GM12801 (cell line): ENCODE results near the gene MAGI2.

ENCODE experiments used
- TF ChIP-seq, protein P1 (sequence below): IDR thresholded peaks from one replicate; pipeline ENCODE4 v1.5.1; 2011; ENCODE audit warnings: control low read depth; ENCODE audit not compliant: insufficient read length; ENCODE audit errors: extremely low read depth

The MAGI2 gene

DNA sequence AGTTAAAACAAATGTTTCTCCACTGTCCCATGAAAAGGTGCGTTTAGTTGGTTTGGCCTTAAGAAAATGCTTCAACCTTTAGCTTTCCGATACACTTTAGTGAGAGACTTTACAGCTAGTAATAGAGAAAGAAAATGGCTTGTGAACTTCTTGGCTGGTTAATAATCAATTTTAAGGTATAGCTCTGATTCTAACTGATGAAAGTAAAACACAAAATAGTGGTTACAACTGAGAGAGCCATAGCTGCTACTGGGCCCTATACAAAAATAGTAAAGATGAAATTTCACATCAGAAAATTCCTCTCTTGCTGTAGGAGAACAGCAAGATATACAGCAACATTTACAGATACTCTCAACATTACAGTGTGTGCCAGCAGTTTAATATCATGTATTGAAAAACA lies 1283.5 kb downstream of the MAGI2 start:
- TF ChIP-seq, protein P1, sequence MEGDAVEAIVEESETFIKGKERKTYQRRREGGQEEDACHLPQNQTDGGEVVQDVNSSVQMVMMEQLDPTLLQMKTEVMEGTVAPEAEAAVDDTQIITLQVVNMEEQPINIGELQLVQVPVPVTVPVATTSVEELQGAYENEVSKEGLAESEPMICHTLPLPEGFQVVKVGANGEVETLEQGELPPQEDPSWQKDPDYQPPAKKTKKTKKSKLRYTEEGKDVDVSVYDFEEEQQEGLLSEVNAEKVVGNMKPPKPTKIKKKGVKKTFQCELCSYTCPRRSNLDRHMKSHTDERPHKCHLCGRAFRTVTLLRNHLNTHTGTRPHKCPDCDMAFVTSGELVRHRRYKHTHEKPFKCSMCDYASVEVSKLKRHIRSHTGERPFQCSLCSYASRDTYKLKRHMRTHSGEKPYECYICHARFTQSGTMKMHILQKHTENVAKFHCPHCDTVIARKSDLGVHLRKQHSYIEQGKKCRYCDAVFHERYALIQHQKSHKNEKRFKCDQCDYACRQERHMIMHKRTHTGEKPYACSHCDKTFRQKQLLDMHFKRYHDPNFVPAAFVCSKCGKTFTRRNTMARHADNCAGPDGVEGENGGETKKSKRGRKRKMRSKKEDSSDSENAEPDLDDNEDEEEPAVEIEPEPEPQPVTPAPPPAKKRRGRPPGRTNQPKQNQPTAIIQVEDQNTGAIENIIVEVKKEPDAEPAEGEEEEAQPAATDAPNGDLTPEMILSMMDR: no peak

DNA sequence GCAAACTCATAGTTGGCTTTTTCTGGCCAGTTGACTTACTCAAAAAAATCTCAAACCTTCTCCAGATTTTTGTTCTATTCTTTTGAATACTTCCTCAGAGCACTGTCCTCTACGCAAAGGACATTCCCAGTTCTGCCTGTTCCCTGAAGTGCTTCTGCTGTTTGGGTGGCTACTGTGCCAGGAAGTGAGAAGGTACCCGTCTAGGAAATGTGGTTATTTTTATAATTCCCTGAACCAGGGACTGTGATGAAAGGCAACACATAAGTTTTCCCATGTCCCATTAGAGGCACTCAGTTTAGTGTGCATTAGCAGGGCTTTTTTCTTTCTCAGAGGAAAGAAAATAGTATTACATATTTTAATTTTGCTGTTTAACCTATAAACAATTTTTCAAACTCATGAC lies 1284.6 kb downstream of the MAGI2 start:
- TF ChIP-seq, protein P1: no peak

DNA sequence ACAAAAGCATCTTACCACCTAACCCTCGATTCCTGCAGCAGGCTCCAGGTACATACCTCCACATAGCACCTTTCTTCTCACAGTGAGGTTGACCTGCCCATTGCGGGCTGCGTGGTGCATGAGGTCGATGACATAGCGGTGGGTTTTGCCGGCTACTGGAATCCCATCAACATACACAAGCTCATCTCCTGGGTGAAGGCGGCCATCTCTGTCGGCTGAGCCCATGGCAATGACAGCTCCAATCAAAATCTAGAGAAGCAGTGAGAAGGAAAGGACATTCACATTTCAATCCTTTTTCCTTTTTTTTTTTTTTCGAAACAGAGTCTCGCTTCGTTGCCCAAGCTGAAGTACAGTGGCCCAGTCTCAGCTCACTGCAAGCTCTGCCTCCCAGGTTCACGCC lies 1285.6 kb downstream of the MAGI2 start:
- TF ChIP-seq, protein P1: no peak

DNA sequence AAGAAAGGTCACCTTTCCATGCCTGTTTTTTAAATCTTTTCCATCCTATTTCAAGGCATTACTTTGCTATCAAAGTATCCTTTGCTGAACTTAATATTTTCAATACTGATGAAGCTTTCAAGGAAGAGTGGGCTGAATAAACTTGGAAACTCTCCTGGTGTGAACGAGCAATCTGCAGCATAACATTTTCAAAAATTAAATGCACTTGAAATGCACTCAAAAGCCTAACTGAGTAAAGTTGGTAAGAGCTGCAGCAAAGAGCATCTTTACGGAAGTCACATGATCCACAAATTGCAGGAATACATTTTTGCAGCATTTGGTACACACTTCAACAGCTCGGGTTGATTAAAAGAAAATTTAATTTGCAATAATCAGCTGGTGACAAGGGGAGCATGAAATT lies 1287.6 kb downstream of the MAGI2 start:
- TF ChIP-seq, protein P1: no peak

DNA sequence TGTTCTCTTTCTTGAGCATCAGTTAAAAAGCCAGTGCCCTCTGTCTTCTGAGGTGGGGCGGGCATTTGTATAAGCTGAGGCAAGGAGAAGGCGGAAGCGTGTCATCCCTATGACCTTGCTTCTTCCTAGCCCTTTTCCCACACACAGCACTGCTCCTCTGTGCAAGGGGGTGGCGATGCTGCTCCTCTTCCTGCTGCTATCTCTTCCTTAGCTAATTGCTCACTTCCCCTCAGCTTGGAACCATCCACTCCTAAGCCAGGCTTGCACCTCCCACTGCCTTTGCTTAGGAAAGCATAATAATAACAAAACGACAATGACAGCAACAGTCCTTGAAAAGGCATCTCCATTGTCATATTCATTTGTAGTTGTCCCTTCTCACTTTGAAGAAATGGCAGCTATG lies 1288.0 kb downstream of the MAGI2 start:
- TF ChIP-seq, protein P1: no peak

DNA sequence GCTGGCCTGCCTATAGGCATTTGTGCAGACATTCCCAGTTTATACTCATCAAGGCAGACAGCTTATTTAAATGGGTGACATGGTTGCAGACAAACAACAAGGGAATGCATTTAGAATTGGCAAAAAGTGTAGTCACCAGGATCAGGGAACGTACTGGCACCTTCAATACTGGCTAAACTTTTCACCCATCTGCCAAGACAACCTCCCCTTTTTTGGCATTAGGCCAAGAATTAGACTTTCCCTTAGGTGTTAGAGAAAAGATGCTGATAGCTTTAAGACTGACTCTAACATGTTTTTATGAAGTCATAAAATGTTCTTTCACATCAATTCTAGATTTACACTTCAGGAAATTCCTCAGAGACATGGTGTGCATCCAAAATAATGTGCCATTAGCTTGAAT lies 1289.0 kb downstream of the MAGI2 start:
- TF ChIP-seq, protein P1: no peak

DNA sequence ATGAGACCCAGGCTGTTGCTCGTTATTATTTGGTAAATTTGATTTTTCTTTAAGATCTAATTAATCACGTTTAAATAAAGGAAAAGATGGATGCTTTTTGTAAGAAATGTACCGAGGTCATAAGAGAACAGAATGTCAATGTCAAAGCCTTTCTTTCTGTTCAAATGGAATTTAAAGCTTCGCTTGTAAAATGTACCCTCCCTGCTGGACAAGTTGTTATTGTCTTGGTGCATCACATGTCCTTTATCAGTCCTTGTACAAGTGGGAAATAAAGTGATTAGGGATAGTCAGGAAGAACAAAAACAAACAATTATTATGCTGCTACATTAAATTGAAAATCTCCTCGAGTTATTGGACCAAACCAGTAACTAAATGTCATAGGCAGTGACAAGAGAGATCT lies 1291.7 kb downstream of the MAGI2 start:
- TF ChIP-seq, protein P1: no peak

DNA sequence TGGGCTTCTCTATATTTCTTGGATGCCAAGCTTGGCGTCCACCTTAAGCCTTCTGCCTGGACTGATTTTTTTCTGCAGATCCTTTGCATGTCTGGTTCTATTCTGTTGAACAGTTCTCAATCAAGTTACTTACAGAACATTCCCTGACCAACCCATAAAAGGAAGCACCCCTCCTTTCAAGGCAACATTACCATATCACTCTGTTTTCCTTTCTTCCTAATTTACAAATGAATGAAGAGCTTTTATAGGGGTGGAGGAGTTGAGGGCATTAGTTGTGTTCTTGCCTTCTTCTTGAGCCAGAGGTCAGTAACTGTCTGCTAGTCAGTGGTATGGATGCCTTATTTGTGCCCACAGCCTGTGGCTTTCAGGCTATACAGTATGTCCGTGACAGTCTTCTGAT lies 1293.9 kb downstream of the MAGI2 start:
- TF ChIP-seq, protein P1: no peak
